ENCODE measurements around the gene EPM2A.

The EPM2A gene

DNA sequence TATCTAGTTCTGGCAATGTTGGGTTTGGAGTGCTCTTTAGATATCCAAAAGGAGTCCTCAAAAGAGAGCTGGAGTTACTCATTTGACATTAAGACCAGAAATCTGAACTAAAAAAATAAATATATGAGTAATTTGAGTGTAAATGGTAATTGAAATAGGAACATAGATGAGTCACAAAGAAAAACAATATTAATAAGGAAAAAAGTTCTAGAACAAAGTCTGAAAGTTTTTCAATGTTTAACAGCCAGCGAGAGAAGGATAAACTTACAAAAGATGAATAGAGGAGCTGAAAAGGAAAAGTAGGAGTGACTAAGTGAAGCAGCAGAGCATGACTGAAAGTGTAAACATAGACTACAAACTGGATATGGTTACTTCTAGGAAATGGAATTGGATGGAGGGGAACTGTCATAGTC lies 46.8 kb downstream of the EPM2A start:
- H3K4me3 ChIP-seq (ENCODE audit: insufficient read depth, low read length, poor library complexity, severe bottlenecking), result no peak overlapping the region
- no peak overlapping the region for H3K4me2 ChIP-seq (ENCODE audit: low read depth, low read length, poor library complexity, severe bottlenecking)
- no peak overlapping the region for H3K27ac ChIP-seq (ENCODE audit: low read depth, low read length)
- H2AFZ ChIP-seq (ENCODE audit: low read depth, low read length, severe bottlenecking), result no peak overlapping the region
- H3K36me3 ChIP-seq (ENCODE audit: low read length), result peaks cover 7% of the 10 kb centered on the region; the same call in 1 of the 2 replicates
- no peaks in the 10 kb centered on the region; the same call in 1 of the 2 replicates for H3F3A ChIP-seq (ENCODE audit: insufficient read depth)
- no peaks in the 10 kb centered on the region for H4K20me1 ChIP-seq (ENCODE audit: low read depth, low read length)
- no peak for TF ChIP-seq EZH2phosphoT487 (conservative IDR thresholded peaks at IDR 0.05; ENCODE audit: low read length)
- TF ChIP-seq, protein P1, sequence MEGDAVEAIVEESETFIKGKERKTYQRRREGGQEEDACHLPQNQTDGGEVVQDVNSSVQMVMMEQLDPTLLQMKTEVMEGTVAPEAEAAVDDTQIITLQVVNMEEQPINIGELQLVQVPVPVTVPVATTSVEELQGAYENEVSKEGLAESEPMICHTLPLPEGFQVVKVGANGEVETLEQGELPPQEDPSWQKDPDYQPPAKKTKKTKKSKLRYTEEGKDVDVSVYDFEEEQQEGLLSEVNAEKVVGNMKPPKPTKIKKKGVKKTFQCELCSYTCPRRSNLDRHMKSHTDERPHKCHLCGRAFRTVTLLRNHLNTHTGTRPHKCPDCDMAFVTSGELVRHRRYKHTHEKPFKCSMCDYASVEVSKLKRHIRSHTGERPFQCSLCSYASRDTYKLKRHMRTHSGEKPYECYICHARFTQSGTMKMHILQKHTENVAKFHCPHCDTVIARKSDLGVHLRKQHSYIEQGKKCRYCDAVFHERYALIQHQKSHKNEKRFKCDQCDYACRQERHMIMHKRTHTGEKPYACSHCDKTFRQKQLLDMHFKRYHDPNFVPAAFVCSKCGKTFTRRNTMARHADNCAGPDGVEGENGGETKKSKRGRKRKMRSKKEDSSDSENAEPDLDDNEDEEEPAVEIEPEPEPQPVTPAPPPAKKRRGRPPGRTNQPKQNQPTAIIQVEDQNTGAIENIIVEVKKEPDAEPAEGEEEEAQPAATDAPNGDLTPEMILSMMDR (IDR thresholded peaks at IDR 0.05; ENCODE audit: insufficient read depth, low read length, poor library complexity, severe bottlenecking), result no peak
- H3K9me2 ChIP-seq (replicated peaks; ENCODE audit: insufficient read depth, low read length), result no peaks in the 10 kb centered on the region
- no peaks in the 10 kb centered on the region for H3K79me2 ChIP-seq (ENCODE audit: insufficient read depth, low read length)
- H3K9me3 ChIP-seq (ENCODE audit: insufficient read depth, low read length), result no peaks in the 10 kb centered on the region
- H3K27me3 ChIP-seq (ENCODE audit: low read length), result no peaks in the 10 kb centered on the region
- no peak overlapping the region for H3K9ac ChIP-seq (ENCODE audit: low read length)

DNA sequence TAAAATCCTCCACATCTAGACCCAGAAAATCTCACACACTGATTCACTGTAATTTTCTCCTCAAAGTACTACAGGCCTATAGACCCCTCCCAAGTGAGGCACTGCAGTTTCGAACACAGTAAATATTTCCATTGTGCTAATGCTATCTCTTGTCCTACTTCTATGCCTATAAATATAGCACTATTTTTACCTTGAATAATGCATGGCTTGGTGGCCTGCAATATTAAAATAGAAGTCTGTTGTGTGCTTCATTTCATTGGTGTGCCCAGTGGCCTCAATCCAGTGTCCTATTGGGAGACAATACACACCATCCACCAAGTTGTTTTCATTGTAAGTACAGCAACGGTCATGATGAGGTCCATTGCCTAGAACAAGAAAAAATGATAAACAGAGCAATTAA lies 49.4 kb downstream of the EPM2A start:
- Histone ChIP-seq H3K27ac (ENCODE audit: low read depth, low read length) (no peak overlapping the region), H3K36me3 (ENCODE audit: low read length) (peaks cover 11% of the 10 kb centered on the region; the same call in 1 of the 2 replicates), H3K4me2 (ENCODE audit: low read depth, low read length, poor library complexity, severe bottlenecking) (no peak overlapping the region), H3F3A (ENCODE audit: insufficient read depth) (no peaks in the 10 kb centered on the region), H3K9me3 (ENCODE audit: insufficient read depth, low read length) (no peaks in the 10 kb centered on the region), H3K79me2 (ENCODE audit: insufficient read depth, low read length) (no peaks in the 10 kb centered on the region), H3K9me2 (replicated peaks; ENCODE audit: insufficient read depth, low read length) (no peaks in the 10 kb centered on the region), H3K4me3 (ENCODE audit: insufficient read depth, low read length, poor library complexity, severe bottlenecking) (no peak overlapping the region), H4K20me1 (ENCODE audit: low read depth, low read length) (no peaks in the 10 kb centered on the region), H3K9ac (ENCODE audit: low read length) (no peak overlapping the region), H3K27me3 (ENCODE audit: low read length) (no peaks in the 10 kb centered on the region), H2AFZ (ENCODE audit: low read depth, low read length, severe bottlenecking) (no peak overlapping the region)
- TF ChIP-seq, protein P1 (IDR thresholded peaks at IDR 0.05; ENCODE audit: insufficient read depth, low read length, poor library complexity, severe bottlenecking), result no peak
- TF ChIP-seq EZH2phosphoT487 (conservative IDR thresholded peaks at IDR 0.05; ENCODE audit: low read length), result no peak

DNA sequence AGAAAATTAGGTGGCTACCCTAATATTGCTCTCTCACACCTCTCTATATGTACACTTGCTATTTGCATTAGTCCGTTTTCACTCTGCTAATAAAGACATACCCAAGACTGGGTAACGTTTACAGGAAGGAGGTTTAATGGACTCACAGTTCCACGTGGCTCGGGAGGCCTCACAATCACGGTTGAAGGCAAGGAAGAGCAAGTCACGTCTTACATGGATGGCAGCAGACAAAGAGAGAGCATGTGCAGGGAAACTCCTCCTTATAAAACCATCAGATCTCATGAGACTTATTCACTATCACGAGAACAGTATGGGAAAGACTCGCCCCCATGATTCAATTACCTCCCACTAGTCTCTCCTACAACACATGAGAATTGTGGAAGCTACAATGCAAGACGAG lies 53.4 kb downstream of the EPM2A start:
- Histone ChIP-seq H3K4me2 (ENCODE audit: low read depth, low read length, poor library complexity, severe bottlenecking) (no peak overlapping the region), H2AFZ (ENCODE audit: low read depth, low read length, severe bottlenecking) (no peak overlapping the region)
- TF ChIP-seq EZH2phosphoT487 (conservative IDR thresholded peaks at IDR 0.05; ENCODE audit: low read length), result no peak
- TF ChIP-seq, protein P1 (IDR thresholded peaks at IDR 0.05; ENCODE audit: insufficient read depth, low read length, poor library complexity, severe bottlenecking), result no peak

More for the DNA sequence above, 53.4 kb downstream of the EPM2A start:
- peaks cover 11% of the 10 kb centered on the region; the same call in 1 of the 2 replicates for H3K36me3 ChIP-seq (ENCODE audit: low read length)
- H3K9me2 ChIP-seq (replicated peaks; ENCODE audit: insufficient read depth, low read length), result no peaks in the 10 kb centered on the region
- H3K27ac ChIP-seq (ENCODE audit: low read depth, low read length), result no peak overlapping the region
- H3K79me2 ChIP-seq (ENCODE audit: insufficient read depth, low read length), result no peaks in the 10 kb centered on the region
- H3K4me3 ChIP-seq (ENCODE audit: insufficient read depth, low read length, poor library complexity, severe bottlenecking), result no peak overlapping the region
- H3K9me3 ChIP-seq (ENCODE audit: insufficient read depth, low read length), result no peaks in the 10 kb centered on the region
- H3K27me3 ChIP-seq (ENCODE audit: low read length), result no peaks in the 10 kb centered on the region
- H3F3A ChIP-seq (ENCODE audit: insufficient read depth), result no peaks in the 10 kb centered on the region
- no peaks in the 10 kb centered on the region for H4K20me1 ChIP-seq (ENCODE audit: low read depth, low read length)
- H3K9ac ChIP-seq (ENCODE audit: low read length), result no peak overlapping the region
